Measurements from ENCODE around the gene HOXD1.

The HOXD1 gene

GRCh38 chr2:176178757-176179295, 9.6 kb upstream of the HOXD1 start:
- DNase-seq (ENCODE audit: low read depth in 2 of 2, low spot score in 1 of 2): no peak

- no peak for DNase-seq (ENCODE audit: low read depth in 2 of 2, low spot score in 1 of 2)
These were observed 6.9 kb upstream of the HOXD1 start for GRCh38 chr2:176181551-176181950.

GRCh38 chr2:176182671-176183070, 5.8 kb upstream of the HOXD1 start:
- DNase-seq (ENCODE audit: low read depth in 2 of 2, low spot score in 1 of 2): no peak

GRCh38 chr2:176184749-176185148, 3.7 kb upstream of the HOXD1 start:
- no peak for DNase-seq (ENCODE audit: low read depth in 2 of 2, low spot score in 1 of 2)

GRCh38 chr2:176186024-176186423, 2.4 kb upstream of the HOXD1 start:
- no peak for DNase-seq (ENCODE audit: low read depth in 2 of 2, low spot score in 1 of 2)

- DNase-seq (ENCODE audit: low read depth in 2 of 2, low spot score in 1 of 2): no peak
These were observed 1.1 kb upstream of the HOXD1 start for GRCh38 chr2:176187200-176187898.

GRCh38 chr2:176188774-176189680, 559 bp downstream of the HOXD1 start:
- no peak for DNase-seq (ENCODE audit: low read depth in 2 of 2, low spot score in 1 of 2)

GRCh38 chr2:176189681-176190641, 1.5 kb downstream of the HOXD1 start:
- no peak for DNase-seq (ENCODE audit: low read depth in 2 of 2, low spot score in 1 of 2)

- DNase-seq (ENCODE audit: low read depth in 2 of 2, low spot score in 1 of 2): no peak
These were observed 3.9 kb downstream of the HOXD1 start for GRCh38 chr2:176192351-176192750.

GRCh38 chr2:176193048-176193447, 4.6 kb downstream of the HOXD1 start:
- DNase-seq (ENCODE audit: low read depth in 2 of 2, low spot score in 1 of 2): no peak

GRCh38 chr2:176199902-176200301, 11.4 kb downstream of the HOXD1 start:
- DNase-seq (ENCODE audit: low read depth in 2 of 2, low spot score in 1 of 2): no peak

GRCh38 chr2:176200971-176201370, 12.5 kb downstream of the HOXD1 start:
- no peak for DNase-seq (ENCODE audit: low read depth in 2 of 2, low spot score in 1 of 2)

- DNase-seq (ENCODE audit: low read depth in 2 of 2, low spot score in 1 of 2): no peak
These were observed 14.0 kb downstream of the HOXD1 start for GRCh38 chr2:176202491-176202890.

GRCh38 chr2:176205126-176205525, 16.7 kb downstream of the HOXD1 start:
- DNase-seq (ENCODE audit: low read depth in 2 of 2, low spot score in 1 of 2): no peak

GRCh38 chr2:176206136-176206535, 17.7 kb downstream of the HOXD1 start:
- DNase-seq (ENCODE audit: low read depth in 2 of 2, low spot score in 1 of 2): no peak

- DNase-seq (ENCODE audit: low read depth in 2 of 2, low spot score in 1 of 2): no peak
These were observed 18.2 kb downstream of the HOXD1 start for GRCh38 chr2:176206682-176207081.

- no peak for DNase-seq (ENCODE audit: low read depth in 2 of 2, low spot score in 1 of 2)
These were observed 22.6 kb downstream of the HOXD1 start for GRCh38 chr2:176211110-176211509.

- DNase-seq (ENCODE audit: low read depth in 2 of 2, low spot score in 1 of 2): no peak
These were observed 23.8 kb downstream of the HOXD1 start for GRCh38 chr2:176212276-176212675.

- DNase-seq (ENCODE audit: low read depth in 2 of 2, low spot score in 1 of 2): no peak
These were observed 24.9 kb downstream of the HOXD1 start for GRCh38 chr2:176213406-176213805.

GRCh38 chr2:176227874-176228273, 39.4 kb downstream of the HOXD1 start:
- DNase-seq (ENCODE audit: low read depth in 2 of 2, low spot score in 1 of 2): no peak

- no peak for DNase-seq (ENCODE audit: low read depth in 2 of 2, low spot score in 1 of 2)
These were observed 45.7 kb downstream of the HOXD1 start for GRCh38 chr2:176234156-176234555.

Measured in stimulated activated CD8-positive, alpha-beta memory T cell treated with anti-CD3 and anti-CD28 coated beads, Interleukin-4, amount 100 ng/mL, for 4 hours (primary cell).